Activated naive CD8-positive, alpha-beta T cell treated with anti-CD3 and anti-CD28 coated beads, Interleukin-2, amount 50 U/mL, for 24 hours (primary cell): ENCODE measurements around the gene NYNRIN.
"Not testable (repeated sequence)": the region's sequence is repeated elsewhere in the genome, so short reads cannot be mapped to it uniquely, and the experiment has no call there.

Experiments used
- ATAC-seq: fragments of 150-1000 bp; cut with Tn5 transposase; one replicate; pipeline ENCODE4 v1.10.0; 2021
- DNase-seq: peaks from one replicate; pipeline ENCODE4 v3.0.0; 2021
- H3K27ac Mint-ChIP-seq: one replicate; pipeline ENCODE4 v1.8.0; 2021; ENCODE audit warnings: mild to moderate bottlenecking, mixed read lengths
- H3K27me3 Mint-ChIP-seq: one replicate; pipeline ENCODE4 v1.8.0; 2021; ENCODE audit warnings: mixed read lengths
- H3K36me3 Mint-ChIP-seq: one replicate; pipeline ENCODE4 v1.8.0; 2021; ENCODE audit warnings: low read depth, mixed read lengths
- H3K4me1 Mint-ChIP-seq: one replicate; pipeline ENCODE4 v1.8.0; 2021; ENCODE audit warnings: mixed read lengths
- H3K4me3 Mint-ChIP-seq: one replicate; pipeline ENCODE4 v1.8.0; 2021; ENCODE audit warnings: mild to moderate bottlenecking, moderate library complexity, mixed read lengths
- H3K9me3 Mint-ChIP-seq: one replicate; pipeline ENCODE4 v1.8.0; 2021; ENCODE audit warnings: mixed read lengths

Gene NYNRIN

DNA sequence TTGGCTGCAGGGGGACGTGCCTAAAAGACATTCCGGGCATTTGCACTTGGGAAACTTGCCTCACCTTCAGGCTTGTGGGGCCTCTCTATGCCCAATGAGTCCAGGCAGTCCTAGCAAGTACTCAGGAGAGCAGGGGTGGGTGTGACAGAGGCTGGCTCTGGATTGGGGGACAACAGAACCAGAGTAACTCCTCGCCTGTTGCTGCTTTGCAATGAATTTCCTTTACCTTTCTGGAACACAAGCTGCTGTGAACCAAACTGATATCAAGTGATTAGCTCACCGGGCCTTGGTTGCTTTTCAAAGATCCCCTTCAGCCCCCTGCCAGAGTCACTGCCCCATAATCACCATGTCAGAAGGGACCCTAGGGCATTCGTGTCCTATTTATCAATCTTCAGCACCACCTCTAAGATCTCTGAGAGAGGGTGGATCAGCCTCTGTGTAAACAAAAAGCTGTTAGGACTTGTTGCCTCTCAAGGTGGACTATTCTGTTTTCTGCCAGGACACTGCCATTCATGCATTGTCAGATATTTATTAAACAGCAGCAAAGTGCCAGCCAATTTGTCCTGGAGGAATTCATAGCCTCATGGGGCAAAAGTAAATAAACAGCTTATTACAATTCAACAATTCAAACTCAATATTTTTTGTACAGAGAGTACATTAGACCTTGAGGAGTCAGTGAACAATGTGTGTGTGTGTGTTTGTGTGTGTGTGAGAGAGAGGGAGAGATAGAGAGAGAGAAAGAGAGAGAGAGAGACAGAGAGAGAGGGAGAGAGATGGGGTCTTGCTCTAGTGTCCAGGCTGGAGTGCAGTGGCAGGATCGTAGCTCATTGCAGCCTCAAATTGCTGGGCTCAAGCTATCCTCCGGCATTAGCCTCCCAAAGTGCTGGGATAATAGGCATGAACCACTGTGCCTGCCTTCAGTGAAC lies 19.6 kb upstream of the NYNRIN start:
- Mint-ChIP-seq H3K9me3 (no peaks in the 10 kb centered on the region), H3K27ac (no peak overlapping the region), H3K4me3 (no peak overlapping the region), H3K27me3 (no peaks in the 10 kb centered on the region), H3K4me1 (peaks cover 2% of the 10 kb centered on the region), H3K36me3 (no peaks in the 10 kb centered on the region)
- ATAC-seq: no peak
- no peak for DNase-seq

DNA sequence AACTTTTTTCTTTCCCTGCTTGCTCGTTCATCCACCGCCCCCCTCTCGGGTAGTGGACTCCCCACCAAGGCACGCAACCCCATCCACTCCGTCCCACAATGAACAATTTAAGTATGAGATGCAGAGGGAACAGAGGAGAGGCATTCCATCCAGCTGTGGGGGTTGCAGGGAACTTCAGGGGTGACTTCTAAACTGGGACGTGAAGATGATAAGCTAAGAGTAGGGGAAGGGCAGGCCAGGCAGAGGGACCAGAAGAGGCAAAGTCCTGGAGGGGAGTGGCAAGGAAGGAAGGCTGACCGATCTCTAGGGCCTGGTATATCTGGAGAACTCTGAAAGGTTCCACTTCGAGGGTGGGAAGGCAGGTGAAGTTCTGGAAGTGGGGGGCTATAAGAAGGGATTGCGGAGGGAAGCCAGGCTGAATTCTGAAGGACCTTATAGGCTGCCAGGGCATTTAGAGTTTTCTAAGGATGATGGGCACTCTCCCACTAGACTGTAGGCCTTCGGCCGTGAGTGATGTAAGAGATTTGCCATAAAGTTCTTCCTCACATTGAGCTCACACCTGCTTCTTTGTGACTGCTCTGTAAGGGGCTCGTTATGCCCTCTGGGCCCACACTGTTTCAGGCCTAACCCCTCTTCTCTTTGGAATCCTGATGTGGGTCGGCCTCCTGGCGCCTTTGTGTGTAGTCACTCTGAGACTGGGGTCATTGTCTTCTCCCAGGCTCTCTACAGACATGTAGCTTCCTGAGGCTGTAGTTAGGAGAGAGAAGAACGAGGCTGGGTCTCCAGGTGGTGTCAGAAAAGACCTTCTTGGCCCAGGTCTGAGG lies 18.7 kb upstream of the NYNRIN start:
- Mint-ChIP-seq H3K27ac (no peak overlapping the region), H3K4me3 (no peak overlapping the region), H3K36me3 (no peaks in the 10 kb centered on the region), H3K27me3 (no peaks in the 10 kb centered on the region), H3K9me3 (no peaks in the 10 kb centered on the region), H3K4me1 (peaks cover 2% of the 10 kb centered on the region)
- no peak for DNase-seq
- no peak for ATAC-seq

DNA sequence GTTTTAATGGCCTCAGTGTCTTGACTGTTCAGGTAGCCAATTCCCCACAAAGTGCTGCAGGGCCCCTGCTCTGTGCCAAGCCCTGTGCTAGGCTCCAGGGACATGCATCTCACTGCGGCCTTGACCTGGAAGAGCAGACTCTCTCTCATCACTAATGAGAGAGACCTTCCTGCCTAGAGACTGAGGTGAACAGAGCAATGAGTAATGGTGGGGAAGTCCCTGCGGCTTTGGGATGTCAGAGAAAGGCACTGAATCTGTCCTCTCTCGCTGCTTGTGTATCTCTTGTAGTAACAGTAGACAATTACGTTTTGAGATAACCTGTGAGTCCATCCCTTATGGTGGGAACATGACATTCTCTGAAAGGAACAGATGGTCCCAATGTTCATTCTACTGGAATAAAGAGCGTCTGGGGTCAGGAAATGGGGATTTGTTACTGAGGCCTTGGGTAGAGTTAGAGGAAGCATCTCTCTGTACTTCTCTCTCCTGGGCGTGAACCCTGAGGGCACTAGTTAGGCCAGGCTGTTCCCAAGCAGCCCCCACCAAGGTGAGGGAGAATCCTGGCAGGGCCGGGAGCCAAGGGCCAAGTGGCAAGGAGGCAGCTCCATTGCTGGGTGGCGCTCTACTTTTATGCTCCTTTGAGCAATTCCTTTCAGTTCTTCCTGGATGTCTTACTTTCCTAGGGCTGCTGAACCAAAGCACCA lies 17.3 kb upstream of the NYNRIN start:
- peaks cover 2% of the 10 kb centered on the region for H3K4me1 Mint-ChIP-seq
- ATAC-seq (peak; percentile 61), DNase-seq (no peak)
- H3K27me3 Mint-ChIP-seq: no peaks in the 10 kb centered on the region
- H3K4me3 Mint-ChIP-seq: no peak overlapping the region
- H3K9me3 Mint-ChIP-seq: no peaks in the 10 kb centered on the region
- no peaks in the 10 kb centered on the region for H3K36me3 Mint-ChIP-seq
- H3K27ac Mint-ChIP-seq: no peak overlapping the region

DNA sequence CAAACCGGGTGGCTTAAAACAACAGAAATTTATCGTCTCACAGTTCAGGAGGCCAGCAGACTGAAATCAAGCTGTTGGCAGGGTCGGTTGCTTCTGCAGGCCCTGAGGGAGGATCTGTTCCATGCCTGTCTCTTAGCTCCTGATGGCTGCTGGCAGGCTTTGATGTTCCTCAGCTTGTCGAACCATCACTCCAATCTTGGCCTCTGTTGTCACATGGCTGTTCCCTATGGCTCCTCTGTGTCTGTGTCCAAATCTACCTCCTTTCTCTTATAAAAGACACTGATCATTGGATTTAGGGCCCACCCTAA lies 16.8 kb upstream of the NYNRIN start:
- Mint-ChIP-seq H3K9me3 (no peaks in the 10 kb centered on the region), H3K4me3 (no peak overlapping the region), H3K4me1 (peaks cover 2% of the 10 kb centered on the region), H3K36me3 (no peaks in the 10 kb centered on the region), H3K27me3 (no peaks in the 10 kb centered on the region), H3K27ac (no peak overlapping the region)
- ATAC-seq (no peak), DNase-seq (no peak)

DNA sequence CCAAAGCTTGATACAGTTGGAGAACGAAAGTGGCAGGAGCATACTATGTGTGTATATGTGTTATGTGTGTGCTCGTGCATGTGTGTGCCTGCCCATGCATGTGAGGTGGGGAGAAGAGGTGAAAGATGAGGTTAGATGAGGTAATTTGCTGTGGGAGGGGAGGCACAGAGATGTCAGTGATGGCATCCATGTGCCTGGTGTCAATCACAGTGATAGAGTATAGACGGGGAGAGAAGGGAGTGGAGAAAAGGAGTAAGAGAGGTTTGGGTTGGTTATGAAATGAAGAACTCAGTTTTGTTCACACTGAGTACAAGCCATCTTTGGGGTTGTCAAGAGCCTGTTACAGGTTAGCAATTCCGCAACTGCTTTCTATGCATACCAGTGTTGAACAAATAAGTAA lies 14.6 kb upstream of the NYNRIN start:
- H3K27me3 Mint-ChIP-seq: no peaks in the 10 kb centered on the region
- no peak for ATAC-seq
- H3K4me3 Mint-ChIP-seq: no peak overlapping the region
- H3K27ac Mint-ChIP-seq: no peak overlapping the region
- DNase-seq: no peak
- H3K4me1 Mint-ChIP-seq: peaks cover 2% of the 10 kb centered on the region
- no peaks in the 10 kb centered on the region for H3K36me3 Mint-ChIP-seq
- H3K9me3 Mint-ChIP-seq: no peaks in the 10 kb centered on the region

DNA sequence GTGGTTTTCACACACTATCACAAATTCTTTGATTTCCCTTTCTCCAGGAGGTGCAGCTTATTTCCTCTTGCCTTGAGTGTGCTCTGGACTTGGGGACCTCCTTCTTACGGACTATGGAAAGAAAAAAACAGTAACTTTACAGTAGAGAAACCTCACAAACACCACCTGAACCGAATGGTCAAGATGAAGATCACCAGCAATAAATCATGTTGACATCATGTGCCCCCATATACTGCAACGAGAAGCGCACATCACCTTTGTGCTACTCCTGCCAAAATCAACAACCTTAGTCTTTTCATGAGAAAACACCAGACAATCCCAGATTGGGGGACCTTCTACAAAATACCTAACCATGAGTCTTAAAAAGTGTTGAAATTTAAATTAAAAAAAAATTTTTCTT lies 13.3 kb upstream of the NYNRIN start:
- Mint-ChIP-seq H3K27ac (no peak overlapping the region), H3K27me3 (peaks cover 4% of the 10 kb centered on the region), H3K36me3 (no peaks in the 10 kb centered on the region), H3K4me3 (no peak overlapping the region), H3K9me3 (no peaks in the 10 kb centered on the region), H3K4me1 (peaks cover 2% of the 10 kb centered on the region)
- ATAC-seq (no peak), DNase-seq (no peak)

DNA sequence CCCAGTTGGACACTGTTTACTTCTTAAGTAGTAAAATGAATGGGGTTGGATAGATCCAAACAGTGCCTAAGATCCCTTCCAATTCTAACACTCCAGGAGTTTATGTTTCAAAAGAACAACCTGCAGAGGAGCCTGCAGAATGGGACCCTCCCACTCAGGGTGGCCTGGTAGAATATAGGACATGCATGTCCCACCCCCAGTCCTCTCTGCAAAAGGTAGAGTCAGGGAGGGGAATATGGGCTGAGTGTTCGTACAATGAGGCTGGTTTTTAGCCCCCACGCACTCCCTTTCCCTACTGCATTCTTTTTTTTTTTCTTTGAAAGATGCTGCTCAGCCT lies 11.8 kb upstream of the NYNRIN start:
- DNase-seq (no peak), ATAC-seq (no peak)
- Mint-ChIP-seq H3K9me3 (no peaks in the 10 kb centered on the region), H3K36me3 (no peaks in the 10 kb centered on the region), H3K27ac (no peak overlapping the region), H3K27me3 (peaks cover 11% of the 10 kb centered on the region), H3K4me1 (no peaks in the 10 kb centered on the region), H3K4me3 (no peak overlapping the region)

DNA sequence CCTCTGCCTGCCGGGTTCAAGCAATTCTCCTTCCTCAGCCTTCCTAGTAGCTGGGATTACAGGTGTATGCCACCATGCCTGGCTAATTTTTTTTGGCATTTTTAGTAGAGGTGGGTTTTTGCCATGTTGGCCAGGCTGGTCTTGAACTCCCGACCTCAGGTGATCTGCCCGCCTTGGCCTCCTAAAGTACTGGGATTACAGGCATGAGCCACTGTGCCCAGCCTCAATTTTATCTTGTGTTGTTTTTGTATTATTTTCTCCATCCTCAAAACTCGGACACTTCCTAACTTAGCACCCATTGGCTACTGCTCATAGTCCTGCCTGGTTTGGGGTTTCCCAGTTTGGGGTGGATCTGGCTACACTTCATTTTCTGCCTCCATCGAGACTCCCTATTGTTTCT lies 11.2 kb upstream of the NYNRIN start:
- DNase-seq, H3K36me3 Mint-ChIP-seq, H3K4me3 Mint-ChIP-seq, ATAC-seq, H3K27ac Mint-ChIP-seq, H3K9me3 Mint-ChIP-seq, H3K4me1 Mint-ChIP-seq: not testable (repeated sequence)
- peaks cover 11% of the 10 kb centered on the region for H3K27me3 Mint-ChIP-seq

DNA sequence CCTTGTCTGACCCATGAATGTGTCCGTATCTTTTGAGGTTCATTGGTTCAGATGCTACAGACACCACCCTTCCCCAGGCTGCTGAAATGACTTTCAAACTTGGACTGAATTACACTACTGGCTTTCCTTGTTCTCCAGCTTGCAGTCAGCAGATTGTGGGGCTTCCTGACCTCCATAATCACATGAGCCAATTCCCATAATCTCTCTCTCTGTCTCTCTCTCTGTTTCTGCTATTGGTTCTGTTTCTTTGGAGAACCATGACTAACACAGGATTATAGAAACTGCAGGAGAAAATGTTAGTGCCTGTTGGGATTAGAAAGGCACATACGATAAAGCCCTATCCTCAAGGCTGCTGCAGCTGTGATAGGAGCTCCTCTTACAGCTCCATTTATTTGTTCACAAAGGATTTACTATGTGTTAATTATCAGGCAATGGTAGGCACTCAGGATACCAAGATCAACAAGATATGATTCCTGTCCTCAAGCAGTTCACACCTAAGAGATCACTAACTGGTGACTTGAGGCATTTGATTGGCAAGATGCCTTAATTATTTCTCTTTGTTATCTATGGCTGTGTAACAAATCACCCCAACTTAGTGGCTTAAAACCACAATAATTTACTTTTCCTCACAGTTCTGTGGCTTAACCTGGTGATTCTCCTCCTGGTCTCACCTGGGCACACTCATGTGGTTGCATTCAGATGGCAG lies 10.2 kb upstream of the NYNRIN start:
- no peak overlapping the region for H3K4me3 Mint-ChIP-seq

DNA sequence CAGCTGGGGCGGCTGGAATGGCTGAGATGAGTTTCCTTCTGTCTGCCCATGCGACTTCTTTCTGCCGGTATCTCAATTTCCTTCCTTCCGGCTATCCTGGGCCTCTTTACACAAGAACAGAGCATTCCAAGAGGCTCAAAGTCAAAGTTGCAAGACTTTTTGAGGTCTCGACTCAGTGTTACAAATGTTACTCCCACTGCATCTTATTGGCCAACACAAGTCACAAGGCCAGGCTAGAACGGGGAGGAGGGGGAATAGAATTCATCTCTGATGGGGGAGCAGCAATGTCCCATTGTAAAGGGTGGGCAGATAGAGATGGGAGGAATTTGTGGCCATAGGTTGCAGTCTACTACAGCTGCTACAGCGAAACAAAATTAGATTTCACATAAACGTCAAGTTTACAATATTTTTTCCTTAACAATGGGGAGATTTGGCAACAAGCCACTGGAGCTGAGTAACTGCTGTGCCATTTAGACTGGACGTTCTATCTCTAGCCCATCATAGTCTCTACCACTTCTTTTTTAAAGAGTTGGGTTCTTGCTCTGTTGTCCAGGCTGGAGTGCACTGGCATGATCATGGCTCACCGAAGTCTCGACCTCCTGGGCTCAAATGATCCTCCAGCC lies 9.5 kb upstream of the NYNRIN start:
- Mint-ChIP-seq H3K27ac (no peak overlapping the region), H3K4me3 (no peak overlapping the region), H3K4me1 (no peaks in the 10 kb centered on the region), H3K36me3 (no peaks in the 10 kb centered on the region), H3K9me3 (no peaks in the 10 kb centered on the region), H3K27me3 (peaks cover 11% of the 10 kb centered on the region)
- DNase-seq (no peak), ATAC-seq (no peak)

More for the DNA sequence above, 10.2 kb upstream of the NYNRIN start:
- peaks cover 11% of the 10 kb centered on the region for H3K27me3 Mint-ChIP-seq
- H3K9me3 Mint-ChIP-seq: no peaks in the 10 kb centered on the region
- ATAC-seq (no peak), DNase-seq (no peak)
- H3K36me3 Mint-ChIP-seq: no peaks in the 10 kb centered on the region
- no peak overlapping the region for H3K27ac Mint-ChIP-seq
- no peaks in the 10 kb centered on the region for H3K4me1 Mint-ChIP-seq

DNA sequence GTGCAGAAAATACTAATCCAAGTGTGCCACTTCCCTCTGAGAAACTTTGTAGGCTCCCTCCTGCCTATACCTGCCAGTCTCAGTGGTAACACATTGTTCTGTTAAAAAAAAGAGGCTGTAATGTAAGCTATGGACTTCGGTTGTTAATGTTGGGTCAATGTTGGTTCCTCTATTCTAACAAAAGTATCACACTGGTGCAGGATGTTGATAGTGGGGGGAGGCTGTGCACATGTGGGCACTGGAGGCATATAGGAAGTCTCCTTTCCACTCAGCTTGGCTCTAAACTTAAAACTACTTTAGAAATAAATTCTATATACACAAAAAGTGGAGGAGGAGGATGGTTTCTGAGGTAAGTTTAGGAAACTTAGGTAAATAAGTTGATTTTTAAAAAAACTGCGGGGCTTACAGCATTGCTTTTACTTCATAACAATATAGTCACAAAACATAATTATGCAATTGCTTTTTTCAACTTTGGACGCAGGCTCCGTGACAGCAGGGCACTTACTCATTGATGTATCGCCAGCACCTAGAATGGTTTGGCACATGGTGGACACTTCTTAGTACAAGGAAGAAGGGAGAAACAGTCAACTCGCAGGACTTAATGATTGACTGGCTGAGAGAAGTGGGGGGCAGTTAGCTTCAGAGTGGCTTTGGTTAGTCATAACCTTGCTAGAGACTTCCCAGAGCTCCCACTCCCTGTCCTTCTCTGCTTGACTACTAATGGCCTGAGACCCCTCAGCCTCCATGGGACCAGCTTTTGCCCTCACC lies 7.9 kb upstream of the NYNRIN start:
- Mint-ChIP-seq H3K27ac (no peak overlapping the region), H3K27me3 (peaks cover 11% of the 10 kb centered on the region), H3K36me3 (no peaks in the 10 kb centered on the region), H3K9me3 (no peaks in the 10 kb centered on the region), H3K4me3 (no peak overlapping the region), H3K4me1 (no peaks in the 10 kb centered on the region)
- DNase-seq (no peak), ATAC-seq (no peak)

DNA sequence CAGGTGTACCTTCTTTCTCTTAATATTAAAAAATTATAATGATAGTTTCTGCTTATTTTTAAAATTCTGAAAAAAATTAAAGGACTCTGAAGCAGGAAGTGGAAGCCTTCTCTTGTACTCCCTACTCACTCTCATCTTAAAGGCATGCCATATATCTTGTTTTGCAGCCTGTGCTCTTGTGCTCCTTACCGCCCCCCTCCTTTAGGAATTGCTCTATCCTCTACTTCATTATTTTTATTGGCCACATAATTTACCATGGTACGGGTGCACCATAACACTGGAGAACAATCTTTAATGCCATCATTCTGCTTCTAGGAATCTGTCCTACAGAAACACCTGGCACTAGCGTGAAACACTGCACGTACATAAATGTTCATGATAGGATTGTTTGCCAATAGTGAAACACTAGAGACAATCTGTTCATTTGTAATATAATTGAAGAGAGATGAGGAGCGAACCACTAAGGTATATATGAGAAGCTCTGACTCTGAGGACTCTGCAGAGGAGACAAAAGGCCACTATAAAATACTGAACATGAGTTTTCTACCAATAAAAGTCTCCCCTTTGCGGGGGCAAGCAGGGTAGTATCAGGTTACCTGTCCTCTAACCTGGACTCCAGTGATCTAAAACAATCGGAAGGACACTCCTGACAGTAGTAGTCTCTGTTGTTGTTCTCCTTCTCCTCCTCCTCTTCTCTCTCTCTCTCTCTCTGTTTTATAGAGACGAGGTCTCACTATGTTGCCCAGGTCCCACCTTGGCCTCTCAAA lies 6.3 kb upstream of the NYNRIN start:
- Mint-ChIP-seq H3K4me1 (no peaks in the 10 kb centered on the region), H3K27me3 (peaks cover 11% of the 10 kb centered on the region)

DNA sequence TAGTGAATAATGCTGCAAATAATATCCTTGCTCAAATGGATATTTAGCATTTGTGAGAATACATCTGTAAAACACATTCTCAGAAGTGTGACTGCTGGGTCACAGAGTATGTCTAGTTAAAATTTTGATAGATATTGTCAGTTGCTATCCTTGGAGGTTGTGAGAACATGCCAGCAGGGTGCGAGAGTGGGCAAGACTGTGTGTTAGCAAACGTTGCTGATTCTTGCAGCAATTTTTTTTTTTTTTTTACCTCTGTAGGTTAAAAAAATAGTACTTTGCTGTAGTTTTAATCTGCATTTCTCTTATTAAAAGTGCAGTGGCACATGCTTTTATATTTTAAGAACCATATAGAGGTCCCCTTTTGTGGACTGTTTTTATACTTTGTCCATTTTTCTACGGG lies 4.5 kb upstream of the NYNRIN start:
- H3K27ac Mint-ChIP-seq: no peak overlapping the region
- H3K4me3 Mint-ChIP-seq: no peak overlapping the region
- no peaks in the 10 kb centered on the region for H3K9me3 Mint-ChIP-seq
- no peak for ATAC-seq
- peaks cover 1% of the 10 kb centered on the region for H3K4me1 Mint-ChIP-seq
- H3K36me3 Mint-ChIP-seq: no peaks in the 10 kb centered on the region
- no peak for DNase-seq
- H3K27me3 Mint-ChIP-seq: peaks cover 11% of the 10 kb centered on the region

More for the DNA sequence above, 6.3 kb upstream of the NYNRIN start:
- H3K27ac Mint-ChIP-seq: no peak overlapping the region
- ATAC-seq: no peak
- H3K9me3 Mint-ChIP-seq: no peaks in the 10 kb centered on the region
- no peak for DNase-seq
- no peaks in the 10 kb centered on the region for H3K36me3 Mint-ChIP-seq
- H3K4me3 Mint-ChIP-seq: no peak overlapping the region
